ENCODE data around the gene KRTAP5-5.
"Not testable (repeated sequence)": the region's sequence is repeated elsewhere in the genome, so short reads cannot be mapped to it uniquely, and the experiment has no call there.

Gene KRTAP5-5

GRCh38 chr11:1607901-1608300, 21.7 kb upstream of the KRTAP5-5 start:
- not testable (repeated sequence) for DNase-seq

- DNase-seq, result no peak
These were observed 21.2 kb upstream of the KRTAP5-5 start, which contains the start of gene KRTAP5-3 for GRCh38 chr11:1608363-1608762. TSS of gene KRTAP5-3 (minus strand) at chr11:1608463. CDS start at chr11:1608385, 78 bp downstream.

GRCh38 chr11:1618231-1618630, 11.3 kb upstream of the KRTAP5-5 start:
- DNase-seq, result no peak

- no peak for DNase-seq
These were observed 10.1 kb upstream of the KRTAP5-5 start for GRCh38 chr11:1619449-1619848.

- DNase-seq, result no peak
These were observed 7.5 kb upstream of the KRTAP5-5 start, which contains the start of gene KRTAP5-4 for GRCh38 chr11:1622086-1622485. TSS of gene KRTAP5-4 (minus strand) at chr11:1622138. CDS start at chr11:1622093, 45 bp downstream.

- DNase-seq, result no peak
These were observed 5.9 kb upstream of the KRTAP5-5 start for GRCh38 chr11:1623716-1624115.

GRCh38 chr11:1624621-1625020, 5.0 kb upstream of the KRTAP5-5 start:
- no peak for DNase-seq

GRCh38 chr11:1625541-1625940, 4.0 kb upstream of the KRTAP5-5 start:
- no peak for DNase-seq

- peak; percentile 69 for DNase-seq
These were observed 859 bp upstream of the KRTAP5-5 start for GRCh38 chr11:1628506-1629325.

GRCh38 chr11:1630271-1630670, 696 bp downstream of the KRTAP5-5 start:
- DNase-seq, result no peak

- DNase-seq, result no peak
These were observed 1.5 kb downstream of the KRTAP5-5 start for GRCh38 chr11:1631066-1631568.

- no peak for DNase-seq
These were observed 2.6 kb downstream of the KRTAP5-5 start for GRCh38 chr11:1632053-1632714.

GRCh38 chr11:1633864-1634263, 4.3 kb downstream of the KRTAP5-5 start:
- no peak for DNase-seq

- no peak for DNase-seq
These were observed 6.8 kb downstream of the KRTAP5-5 start for GRCh38 chr11:1636291-1636950.

GRCh38 chr11:1637628-1638027, 8.1 kb downstream of the KRTAP5-5 start:
- DNase-seq, result no peak

GRCh38 chr11:1638344-1638743, 8.8 kb downstream of the KRTAP5-5 start:
- no peak for DNase-seq

GRCh38 chr11:1639102-1639620, 9.6 kb downstream of the KRTAP5-5 start:
- no peak for DNase-seq

- DNase-seq, result no peak
These were observed 10.1 kb downstream of the KRTAP5-5 start for GRCh38 chr11:1639666-1640065.

GRCh38 chr11:1640076-1640946, 10.7 kb downstream of the KRTAP5-5 start:
- DNase-seq, result peak; percentile 34

- DNase-seq, result no peak
These were observed 11.5 kb downstream of the KRTAP5-5 start for GRCh38 chr11:1641096-1641495.

- DNase-seq, result no peak
These were observed 12.9 kb downstream of the KRTAP5-5 start for GRCh38 chr11:1642288-1643145.
